H1 (cell line): ENCODE measurements around the gene GUCA2B. TPM values are rescaled to one million over a fixed set of nuclear protein-coding genes. Genes with fewer than 3 reads are reported as not detected.

Experiments used
- CTCF ChIA-PET: fragments of 300-600 bp; sonication (Branson Sonifier 250); formaldehyde crosslinking; loops from one replicate; lab custom pipeline; 2021; ENCODE audit not compliant: partially characterized antibody; lab: Charles Lee
- POLR2A ChIA-PET: fragments of 300-600 bp; sonication (Branson Sonifier 250); formaldehyde crosslinking; loops from one replicate; lab custom pipeline; 2021; ENCODE audit warnings: inconsistent platforms; ENCODE audit not compliant: partially characterized antibody; lab: Charles Lee
- DNase-seq, 2 experiments: peaks; one replicate each; pipeline versions ENCODE4 v3.0.0 to v3.0.0-alpha.2; 2010 to 2022; ENCODE audit warnings: low spot score in 2 of 2, low read depth in 1 of 2, mixed read lengths in 1 of 2
- FAIRE-seq: peaks from 2 replicates; lab custom pipeline; 2011; peaks lifted over from hg19 to GRCh38; lab: Jason Lieb, UNC
- H2AFZ ChIP-seq: 2 replicates; pipeline ENCODE4 v1.8.1; 2012; ENCODE audit warnings: low read length, inconsistent platforms
- H2AK5ac ChIP-seq: 2 replicates; pipeline ENCODE4 v1.6.1; 2013; ENCODE audit warnings: low read depth, low read length
- H2BK120ac ChIP-seq: replicated peaks from 2 replicates; pipeline ENCODE3; 2013; ENCODE audit warnings: low read depth, low read length, inconsistent platforms
- H2BK12ac ChIP-seq: 2 replicates; pipeline ENCODE4 v1.6.1; 2013; ENCODE audit warnings: low read depth, low read length
- H2BK15ac ChIP-seq: 2 replicates; pipeline ENCODE4 v1.6.1; 2013; ENCODE audit warnings: low read length
- H2BK20ac ChIP-seq: 2 replicates; pipeline ENCODE4 v1.6.1; 2013; ENCODE audit warnings: low read length
- H2BK5ac ChIP-seq: 2 replicates; pipeline ENCODE4 v1.6.1; 2013; ENCODE audit warnings: low read depth, low read length
- H3K14ac ChIP-seq: 2 replicates; pipeline ENCODE4 v1.6.1; 2013; ENCODE audit warnings: inconsistent platforms; ENCODE audit not compliant: insufficient read length
- H3K18ac ChIP-seq: 2 replicates; pipeline ENCODE4 v1.6.1; 2013; ENCODE audit warnings: low read length; ENCODE audit errors: extremely low read depth
- H3K23ac ChIP-seq: 2 replicates; pipeline ENCODE4 v1.6.1; 2013; ENCODE audit warnings: inconsistent platforms; ENCODE audit not compliant: insufficient read length
- H3K23me2 ChIP-seq: 2 replicates; pipeline ENCODE4 v1.6.1; 2013; ENCODE audit warnings: low read depth, low read length
- H3K27ac ChIP-seq: 2 replicates; pipeline ENCODE4 v1.6.1; 2011; ENCODE audit warnings: low read depth, low read length, inconsistent platforms
- H3K27me3 ChIP-seq, 4 experiments: replicated peaks in 1 of 4; 1 replicate in 1 of 4; 2 replicates in 3 of 4; pipeline versions ENCODE4 v1.6.1 to v1.8.1; 2011 to 2013; ENCODE audit warnings: low read length in 3 of 4, mild to moderate bottlenecking in 3 of 4, inconsistent platforms in 2 of 4, mixed read lengths in 2 of 4, moderate library complexity in 1 of 4; ENCODE audit not compliant: control insufficient read depth in 3 of 4, insufficient read depth in 3 of 4; ENCODE audit errors: extremely low read depth in 1 of 4
- H3K36me3 ChIP-seq, 4 experiments: 2 replicates each; pipeline versions ENCODE4 v1.6.1 to v1.8.1; 2011 to 2013; ENCODE audit warnings: mild to moderate bottlenecking in 4 of 4, low read length in 3 of 4, moderate library complexity in 2 of 4, control low read depth in 1 of 4, inconsistent platforms in 1 of 4; ENCODE audit not compliant: insufficient read depth in 4 of 4, control insufficient read depth in 2 of 4
- H3K4ac ChIP-seq: replicated peaks from 2 replicates; pipeline ENCODE3; 2013; ENCODE audit warnings: low read length, low read depth, mixed read lengths, inconsistent platforms; ENCODE audit not compliant: insufficient read length
- H3K4me1 ChIP-seq, 4 experiments: replicated peaks in 1 of 4; 1 replicate in 1 of 4; 2 replicates in 3 of 4; pipeline versions ENCODE4 v1.6.1 to v1.8.1; 2011 to 2013; ENCODE audit warnings: low read length in 3 of 4, inconsistent platforms in 2 of 4, mixed read lengths in 1 of 4; ENCODE audit not compliant: insufficient read depth in 4 of 4, control insufficient read depth in 3 of 4
- H3K4me2 ChIP-seq, 2 experiments: 2 replicates each; pipeline versions ENCODE4 v1.6.1 to v1.8.1; 2011 to 2013; ENCODE audit warnings: low read depth in 2 of 2, low read length in 2 of 2, control low read depth in 1 of 2, inconsistent platforms in 1 of 2, mild to moderate bottlenecking in 1 of 2; ENCODE audit not compliant: insufficient read depth in 1 of 2
- H3K4me3 ChIP-seq, 4 experiments: fragments of 200-600, 300-600 bp in 1 of 4; sonication (generic), shearing (Covaris generic), sonication (Bioruptor Twin) in 1 of 4; 2 replicates each; pipeline versions ENCODE4 v1.5.1 to v1.8.1; 2011 to 2016; ENCODE audit warnings: low read length in 4 of 4, low read depth in 3 of 4, control low read depth in 2 of 4, inconsistent platforms in 2 of 4, mild to moderate bottlenecking in 2 of 4, mixed read lengths in 1 of 4, moderate library complexity in 1 of 4; ENCODE audit not compliant: insufficient read depth in 2 of 4; ENCODE audit errors: extremely low read depth in 1 of 4
- H3K56ac ChIP-seq: replicated peaks from 2 replicates; pipeline ENCODE3; 2013; ENCODE audit warnings: low read depth, mild to moderate bottlenecking, mixed read lengths, low read length, inconsistent platforms; ENCODE audit not compliant: insufficient read length
- H3K79me1 ChIP-seq: 2 replicates; pipeline ENCODE4 v1.6.1; 2013; ENCODE audit warnings: low read depth, low read length, control low read depth
- H3K79me2 ChIP-seq, 2 experiments: 2 replicates each; pipeline versions ENCODE4 v1.6.1 to v1.8.1; 2012 to 2013; ENCODE audit warnings: low read length in 2 of 2, mild to moderate bottlenecking in 2 of 2, inconsistent platforms in 1 of 2; ENCODE audit not compliant: insufficient read depth in 2 of 2, control insufficient read depth in 1 of 2
- H3K9ac ChIP-seq, 4 experiments: replicated peaks in 1 of 4; 1 replicate in 1 of 4; 2 replicates in 3 of 4; pipeline versions ENCODE4 v1.6.1 to v1.8.1; 2011 to 2013; ENCODE audit warnings: low read depth in 3 of 4, low read length in 3 of 4, control low read depth in 2 of 4, mild to moderate bottlenecking in 2 of 4, moderate library complexity in 2 of 4, inconsistent platforms in 1 of 4; ENCODE audit errors: extremely low read depth in 1 of 4
- H3K9me3 ChIP-seq, 2 experiments: 2 replicates each; pipeline versions ENCODE4 v1.6.1 to v1.8.1; 2012 to 2013; ENCODE audit warnings: mild to moderate bottlenecking in 2 of 2, moderate library complexity in 2 of 2, control low read depth in 1 of 2, inconsistent platforms in 1 of 2, low read depth in 1 of 2, low read length in 1 of 2, mixed read lengths in 1 of 2; ENCODE audit not compliant: insufficient read depth in 2 of 2
- H4K20me1 ChIP-seq, 2 experiments: replicated peaks in 1 of 2; 2 replicates each; pipeline versions ENCODE3 to v1.8.1; 2011 to 2013; ENCODE audit warnings: inconsistent platforms in 2 of 2, low read length in 2 of 2, mild to moderate bottlenecking in 1 of 2; ENCODE audit not compliant: insufficient read depth in 2 of 2, control insufficient read depth in 1 of 2
- H4K5ac ChIP-seq: 2 replicates; pipeline ENCODE4 v1.6.1; 2013; ENCODE audit warnings: low read length, low read depth, mixed read lengths, inconsistent platforms; ENCODE audit not compliant: insufficient read length
- H4K8ac ChIP-seq: 2 replicates; pipeline ENCODE4 v1.8.0; 2013; ENCODE audit warnings: mild to moderate bottlenecking, moderate library complexity, low read length, inconsistent platforms; ENCODE audit not compliant: insufficient read depth; ENCODE audit errors: extremely low read depth
- H4K91ac ChIP-seq: replicated peaks from 2 replicates; pipeline ENCODE3; 2013; ENCODE audit warnings: low read length, mixed read lengths, inconsistent platforms; ENCODE audit not compliant: insufficient read length
- CBX5 ChIP-seq: fragments of 300-800, 300-1000 bp; sonication (generic); IDR thresholded peaks from 2 replicates; pipeline ENCODE4 v1.7.1; 2016; ENCODE audit warnings: antibody characterized with exemption, low read length, low read depth
- CHD1 ChIP-seq: IDR thresholded peaks from 2 replicates; pipeline ENCODE4 v1.6.1; 2012; ENCODE audit warnings: low read depth, low read length, improper control_type of control experiment
- EGR1 ChIP-seq: IDR thresholded peaks from 2 replicates; pipeline ENCODE4 v1.6.1; 2011; ENCODE audit warnings: low read depth, low read length, borderline replicate concordance
- EP300 ChIP-seq, 2 experiments: IDR thresholded peaks; 1 replicate in 1 of 2; 2 replicates in 1 of 2; pipeline ENCODE4 v1.6.1; 2011 to 2012; ENCODE audit warnings: low read depth in 2 of 2, low read length in 2 of 2, mild to moderate bottlenecking in 2 of 2, borderline replicate concordance in 1 of 2, inconsistent platforms in 1 of 2, moderate library complexity in 1 of 2
- KDM4A ChIP-seq: IDR thresholded peaks from one replicate; pipeline ENCODE4 v1.7.1; 2012; ENCODE audit warnings: low read depth, mild to moderate bottlenecking, moderate library complexity, low read length, inconsistent platforms; ENCODE audit not compliant: severe bottlenecking
- POLR2AphosphoS5 ChIP-seq: IDR thresholded peaks from 2 replicates; pipeline ENCODE4 v1.6.1; 2011; ENCODE audit warnings: low read depth, low read length
- SP2 ChIP-seq: IDR thresholded peaks from 2 replicates; pipeline ENCODE4 v1.6.1; 2012; ENCODE audit warnings: mild to moderate bottlenecking, low read length, inconsistent platforms
- USF2 ChIP-seq: IDR thresholded peaks from 2 replicates; pipeline ENCODE4 v1.6.1; 2011; ENCODE audit warnings: low read length, improper control_type of control experiment
- ZNF274 ChIP-seq: IDR thresholded peaks from 2 replicates; pipeline ENCODE4 v1.7.0; 2012; ENCODE audit warnings: low read length, borderline replicate concordance; ENCODE audit errors: extremely low read depth
- WGBS, 2 experiments: shearing (Covaris generic) in 1 of 2; methylation state at CpG; one replicate each; pipeline versions ENCODE4 v1.1.6 to v1.1.7; 2013 to 2015; ENCODE audit warnings: low lambda C conversion rate in 2 of 2, mixed read lengths in 2 of 2, inconsistent platforms in 1 of 2, low coverage in 1 of 2, missing lambda C conversion rate in 1 of 2; ENCODE audit not compliant: insufficient replicate concordance in 2 of 2, insufficient coverage in 1 of 2, insufficient read length in 1 of 2; ENCODE audit errors: extremely low coverage in 1 of 2, missing lambda C conversion rate in 1 of 2; 5-methylcytosine and 5-hydroxymethylcytosine counted together
- polyA plus RNA-seq, 7 experiments: library from polyadenylated mRNA; depleted of rRNA in 3 of 7; stranded (reverse) in 5 of 7; unstranded in 2 of 7; fragments of >200 nt in 5 of 7; fragments of 200-250 nt in 2 of 7; gene quantifications; 1 replicate in 5 of 7; 2 replicates in 1 of 7; 4 replicates in 1 of 7; pipeline versions ENCODE4 v1.2.1 to v1.2.3, GENCODE V29; 2011 to 2013; ENCODE audit warnings: missing spikeins in 2 of 7, mixed read lengths in 2 of 7
- total RNA-seq: library from RNA; stranded (reverse); fragmentation: NEBNext Ultra II Directional; extraction: Animal tissue kit (Norgen Biotek cat#: 25700); gene quantifications from 2 replicates; pipeline ENCODE4 v1.2.1, GENCODE V29; 2021

GUCA2B gene
- total and polyA plus RNA-seq, 2 of the 8 experiments (the other 6 are each of a cell fraction or from before 2014, with no cell fraction given) = not detected

GRCh38 chr1:42167611-42168390, 14.6 kb downstream of the GUCA2B start:
- no peaks in the 10 kb centered on the region for H3K9me3 ChIP-seq

More at GRCh38 chr1:42167611-42168390, 14.6 kb downstream of the GUCA2B start:
- Histone ChIP-seq H3K23me2 (peaks cover 3% of the 10 kb centered on the region; the same call in 1 of the 2 replicates), H4K8ac (no peak overlapping the region), H3K79me1 (no peaks in the 10 kb centered on the region), H4K91ac (no peak overlapping the region), H3K27me3 (no peaks in the 10 kb centered on the region), H3K4me3 (no peak overlapping the region), H3K4me2 (no peak overlapping the region), H3K23ac (no peak overlapping the region), H2AK5ac (peak overlapping the region; percentile 75; the same call in 1 of the 2 replicates), H2BK5ac (peak overlapping the region; percentile 52; the same call in 1 of the 2 replicates)
- whole genome bisulfite sequencing, 2 experiments = 90% methylated on average over 20 of the region's 21 CpGs; no CpG with 5 or more reads in 1 of the 2 experiments
- FAIRE-seq = no peak
- TF ChIP-seq KDM4A (no peak), CBX5 (no peak), POLR2AphosphoS5 (no peak), SP2 (no peak), EP300 (IDR thresholded peaks at IDR 0.05; ENCODE audit: borderline replicate concordance in 1 of 2, low read depth in 2 of 2, low read length in 2 of 2) (no peak), CHD1 (no peak), EGR1 (no peak), ZNF274 (no peak), USF2 (no peak)
- TF ChIP-seq, all 59 proteins: peak for 0
- H4K20me1 ChIP-seq = no peaks in the 10 kb centered on the region
- peak overlapping the region; percentile 10; the same call in 1 of the 2 replicates for H3K18ac ChIP-seq
- no peak overlapping the region for H3K14ac ChIP-seq
- no peak overlapping the region for H2BK20ac ChIP-seq
- H3K9ac ChIP-seq = no peak overlapping the region
- no peaks in the 10 kb centered on the region for H3K79me2 ChIP-seq
- no peak overlapping the region for H3K4ac ChIP-seq
- no peaks in the 10 kb centered on the region for H3K36me3 ChIP-seq
- H2BK12ac ChIP-seq = peak overlapping the region; percentile 86
- no peak overlapping the region for H2BK15ac ChIP-seq
- H3K4me1 ChIP-seq = peaks cover 0 to 9% (median 0%) of the 10 kb centered on the region in 4 experiments; a peak in 1 of 7 replicates
- H3K56ac ChIP-seq = no peak overlapping the region
- ChIA-PET CTCF (interaction anchor here (1.1 to 7.9 kb wide), 4 partner anchors 8 to 655 kb away, joined by 3 to 77 read pairs (median 4); no protein-coding TSS in a partner anchor), POLR2A (no interaction called here)
- no peak overlapping the region for H2BK120ac ChIP-seq
- no peak overlapping the region for H2AFZ ChIP-seq
- H4K5ac ChIP-seq = no peak overlapping the region
- no peak for DNase-seq
- no peak overlapping the region for H3K27ac ChIP-seq
